ENCODE measurements around the gene TMEM140. TPM values are rescaled to one million over a fixed set of nuclear protein-coding genes. Genes with fewer than 3 reads are reported as not detected.

The TMEM140 gene
- total RNA-seq, 1 donor from 2014 or later: not detected

DNA sequence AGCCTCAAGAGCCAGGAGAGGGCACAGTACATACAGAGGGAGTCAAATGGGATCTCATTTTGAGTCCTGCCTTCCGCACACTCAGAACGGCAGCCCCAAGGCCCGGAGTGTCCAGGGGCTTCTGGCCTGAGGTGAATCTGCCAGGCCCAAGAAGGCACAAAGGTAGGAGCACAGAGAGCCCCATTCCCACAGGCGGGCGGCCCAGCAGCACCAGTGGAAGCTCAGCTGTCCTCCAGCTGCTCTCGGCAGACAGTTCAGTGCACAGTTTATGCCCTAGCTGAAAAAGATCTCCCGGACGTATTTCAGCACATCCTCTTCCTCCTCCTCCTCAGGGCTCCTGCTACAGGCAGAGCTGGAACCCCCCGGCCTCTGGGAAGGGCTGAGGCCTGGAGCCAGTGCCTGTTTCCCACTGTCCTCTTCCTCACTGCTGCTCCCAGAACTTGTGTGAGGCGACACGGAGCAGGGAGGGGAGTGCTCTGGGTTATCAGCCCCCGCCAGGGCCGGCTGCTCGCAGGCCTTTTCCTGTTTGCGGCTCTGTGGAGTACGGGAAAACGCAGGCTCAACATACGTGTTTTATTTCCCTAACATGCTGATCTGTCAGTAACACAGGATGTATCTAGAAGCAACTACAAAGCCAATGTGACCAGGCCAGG lies 18.6 kb downstream of the TMEM140 start:
- Mint-ChIP-seq H3K27ac (ENCODE audit: unreplicated experiment) (no peak overlapping the region), H3K36me3 (ENCODE audit: unreplicated experiment) (peaks cover 38% of the 10 kb centered on the region)

GRCh38 chr7:135167365-135167917 lies 19.6 kb downstream of the TMEM140 start:
- Mint-ChIP-seq H3K36me3 (ENCODE audit: unreplicated experiment) (peaks cover 38% of the 10 kb centered on the region), H3K27ac (ENCODE audit: unreplicated experiment) (no peak overlapping the region), H3K4me1 (ENCODE audit: unreplicated experiment) (peaks cover 28% of the 10 kb centered on the region), H3K9me3 (ENCODE audit: unreplicated experiment) (peaks cover 6% of the 10 kb centered on the region), H3K4me3 (ENCODE audit: unreplicated experiment) (peak overlapping the region; percentile 14), H3K27me3 (ENCODE audit: unreplicated experiment) (no peaks in the 10 kb centered on the region)
- no peak for TF ChIP-seq CTCF (IDR thresholded peaks at IDR 0.05)
- DNase-seq (ENCODE audit: extremely low spot score, unreplicated experiment): no peak

More for the DNA sequence above, 18.6 kb downstream of the TMEM140 start:
- TF ChIP-seq CTCF (IDR thresholded peaks at IDR 0.05): no peak
- H3K9me3 Mint-ChIP-seq (ENCODE audit: unreplicated experiment): peaks cover 10% of the 10 kb centered on the region
- no peak for DNase-seq (ENCODE audit: extremely low spot score, unreplicated experiment)
- H3K4me1 Mint-ChIP-seq (ENCODE audit: unreplicated experiment): peaks cover 30% of the 10 kb centered on the region
- H3K27me3 Mint-ChIP-seq (ENCODE audit: unreplicated experiment): no peaks in the 10 kb centered on the region
- H3K4me3 Mint-ChIP-seq (ENCODE audit: unreplicated experiment): no peak overlapping the region

- Mint-ChIP-seq H3K4me3 (ENCODE audit: unreplicated experiment) (peak overlapping the region; percentile 14), H3K4me1 (ENCODE audit: unreplicated experiment) (peaks cover 28% of the 10 kb centered on the region), H3K9me3 (ENCODE audit: unreplicated experiment) (peaks cover under 1% of the 10 kb centered on the region), H3K27me3 (ENCODE audit: unreplicated experiment) (no peaks in the 10 kb centered on the region), H3K27ac (ENCODE audit: unreplicated experiment) (no peak overlapping the region), H3K36me3 (ENCODE audit: unreplicated experiment) (peaks cover 35% of the 10 kb centered on the region)
- no peak for DNase-seq (ENCODE audit: extremely low spot score, unreplicated experiment)
- TF ChIP-seq CTCF (IDR thresholded peaks at IDR 0.05): no peak
These were observed 20.1 kb downstream of the TMEM140 start for GRCh38 chr7:135168001-135168400.

DNA sequence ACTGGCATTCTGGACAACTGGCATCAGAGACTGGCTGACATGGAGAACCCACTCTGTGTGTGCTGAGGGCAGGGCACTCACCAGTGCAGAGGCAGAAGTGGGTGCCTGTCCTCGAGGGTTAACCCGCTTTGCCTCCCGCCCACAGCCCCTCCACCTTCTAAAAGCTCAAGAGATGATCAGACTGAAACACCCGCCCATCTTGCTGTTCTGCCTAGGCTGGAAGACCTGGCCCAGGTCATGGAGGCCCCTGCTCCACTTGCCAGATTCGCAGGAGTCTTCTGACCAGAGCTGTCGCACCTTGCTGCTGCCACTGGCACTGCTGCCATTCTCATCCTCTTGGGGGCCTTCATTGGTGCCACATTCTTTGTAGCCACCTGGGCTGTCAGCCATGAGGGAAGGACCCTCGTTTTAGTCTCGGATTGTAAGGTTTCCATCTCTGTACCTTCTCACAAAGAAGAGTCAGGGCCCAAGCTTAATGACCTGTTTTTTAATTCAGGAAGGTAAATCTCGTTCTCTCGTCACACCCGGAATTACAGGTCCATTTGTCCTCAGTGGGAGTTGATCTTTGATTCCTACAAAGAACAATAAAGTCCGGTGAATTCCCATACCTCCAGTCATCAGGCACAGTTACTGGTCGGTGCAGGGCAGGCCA lies 20.7 kb downstream of the TMEM140 start:
- no peak for DNase-seq (ENCODE audit: extremely low spot score, unreplicated experiment)
- peaks cover 35% of the 10 kb centered on the region for H3K36me3 Mint-ChIP-seq (ENCODE audit: unreplicated experiment)
- H3K27ac Mint-ChIP-seq (ENCODE audit: unreplicated experiment): no peak overlapping the region

More for the DNA sequence above, 20.7 kb downstream of the TMEM140 start:
- H3K9me3 Mint-ChIP-seq (ENCODE audit: unreplicated experiment): no peaks in the 10 kb centered on the region
- no peak for TF ChIP-seq CTCF (IDR thresholded peaks at IDR 0.05)
- H3K4me1 Mint-ChIP-seq (ENCODE audit: unreplicated experiment): peaks cover 28% of the 10 kb centered on the region
- H3K4me3 Mint-ChIP-seq (ENCODE audit: unreplicated experiment): peak overlapping the region; percentile 86
- no peaks in the 10 kb centered on the region for H3K27me3 Mint-ChIP-seq (ENCODE audit: unreplicated experiment)

All from osteocyte (in vitro differentiated cells).